IMR-90 (cell line): ENCODE measurements around the gene SEC24B. TPM values are rescaled to one million over a fixed set of nuclear protein-coding genes. Genes with fewer than 3 reads are reported as not detected.
A peak's percentile ranks its signal among the peaks of the same experiment; 100 is the strongest.

Experiments
- ATAC-seq: fragments of 200-7000 bp; cut with Tn5 transposase; 2 replicates; pipeline ENCODE4 v1.9.1; 2020; ENCODE audit warnings: low read depth, mild to moderate bottlenecking, moderate library complexity
- BruUV-seq: library from RNA; stranded (reverse); fragments of 400-500 nt; replicated peaks from 2 replicates; lab custom pipeline; 2021; lab: Mats Ljungman, UMichigan
- CTCF ChIA-PET: fragments of 300-600 bp; formaldehyde crosslinking; extraction: SDS; loops from one replicate; lab custom pipeline; 2021; ENCODE audit warnings: antibody characterized with exemption; lab: Yijun Ruan, JAX
- POLR2A ChIA-PET: fragments of 300-600 bp; sonication (Branson Sonifier 250); formaldehyde crosslinking; loops from one replicate; lab custom pipeline; 2022; ENCODE audit warnings: antibody characterized with exemption; ENCODE audit not compliant: unreplicated experiment; lab: Charles Lee
- DNase-seq: peaks from one replicate; pipeline ENCODE4 v3.0.0; 2013
- H2AFZ ChIP-seq: replicated peaks from 2 replicates; pipeline ENCODE3; 2013; ENCODE audit warnings: low read length, mild to moderate bottlenecking; ENCODE audit not compliant: poor library complexity
- H2AK5ac ChIP-seq: 2 replicates; pipeline ENCODE4 v1.6.1; 2013; ENCODE audit warnings: low read depth, low read length, inconsistent platforms
- H2AK9ac ChIP-seq: replicated peaks from 2 replicates; pipeline ENCODE3; 2013; ENCODE audit warnings: mild to moderate bottlenecking, low read depth, low read length, moderate library complexity; ENCODE audit not compliant: poor library complexity
- H2BK120ac ChIP-seq: 2 replicates; pipeline ENCODE4 v1.6.1; 2013; ENCODE audit warnings: low read depth, low read length, inconsistent platforms
- H2BK15ac ChIP-seq: 3 replicates; pipeline ENCODE4 v1.6.1; 2013; ENCODE audit warnings: low read depth, low read length, inconsistent platforms
- H2BK20ac ChIP-seq: 2 replicates; pipeline ENCODE4 v1.6.1; 2013; ENCODE audit warnings: low read depth, mild to moderate bottlenecking, inconsistent platforms, low read length, moderate library complexity
- H2BK5ac ChIP-seq: 2 replicates; pipeline ENCODE4 v1.6.1; 2013; ENCODE audit warnings: mild to moderate bottlenecking, low read depth, low read length, inconsistent platforms; ENCODE audit not compliant: poor library complexity, severe bottlenecking
- H3K14ac ChIP-seq: replicated peaks from 2 replicates; pipeline ENCODE4 v1.6.1; 2013; ENCODE audit warnings: low read depth, low read length, inconsistent platforms
- H3K18ac ChIP-seq: 2 replicates; pipeline ENCODE4 v1.6.1; 2013; ENCODE audit warnings: low read depth, low read length, control low read depth
- H3K23ac ChIP-seq: 2 replicates; pipeline ENCODE4 v1.6.1; 2013; ENCODE audit warnings: low read depth, low read length, inconsistent platforms
- H3K27ac ChIP-seq: 2 replicates; pipeline ENCODE4 v1.5.1; 2013; ENCODE audit warnings: mild to moderate bottlenecking, control low read depth, low read length; ENCODE audit not compliant: insufficient read depth
- H3K27me3 ChIP-seq: 2 replicates; pipeline ENCODE4 v1.6.1; 2013; ENCODE audit warnings: low read length; ENCODE audit not compliant: control insufficient read depth, insufficient read depth
- H3K36me3 ChIP-seq: 2 replicates; pipeline ENCODE4 v1.6.1; 2013; ENCODE audit warnings: low read length, mixed read lengths; ENCODE audit not compliant: control insufficient read depth, insufficient read depth
- H3K4ac ChIP-seq: 2 replicates; pipeline ENCODE4 v1.6.1; 2013; ENCODE audit warnings: low read depth, low read length, inconsistent platforms
- H3K4me1 ChIP-seq: 2 replicates; pipeline ENCODE4 v1.6.1; 2013; ENCODE audit warnings: low read length, mixed read lengths; ENCODE audit not compliant: control insufficient read depth, insufficient read depth
- H3K4me2 ChIP-seq: 2 replicates; pipeline ENCODE4 v1.6.1; 2013; ENCODE audit warnings: low read depth, mild to moderate bottlenecking, control low read depth, low read length, moderate library complexity
- H3K4me3 ChIP-seq: 2 replicates; pipeline ENCODE4 v1.5.1; 2013; ENCODE audit warnings: low read depth, mild to moderate bottlenecking, control low read depth, low read length, moderate library complexity; ENCODE audit not compliant: insufficient read depth
- H3K56ac ChIP-seq: 2 replicates; pipeline ENCODE4 v1.6.1; 2013; ENCODE audit warnings: low read length, inconsistent platforms; ENCODE audit not compliant: insufficient read depth; ENCODE audit errors: extremely low read depth
- H3K79me1 ChIP-seq, 2 experiments: 2 replicates each; pipeline ENCODE4 v1.6.1; 2013; ENCODE audit warnings: low read length in 2 of 2, inconsistent platforms in 1 of 2, low read depth in 1 of 2
- H3K9ac ChIP-seq: 2 replicates; pipeline ENCODE4 v1.6.1; 2013; ENCODE audit warnings: low read depth, low read length, control low read depth
- H3K9me1 ChIP-seq: 2 replicates; pipeline ENCODE4 v1.6.1; 2013; ENCODE audit warnings: low read length, inconsistent platforms; ENCODE audit not compliant: insufficient read depth
- H3K9me3 ChIP-seq: 2 replicates; pipeline ENCODE4 v1.6.1; 2013; ENCODE audit warnings: low read length; ENCODE audit not compliant: control insufficient read depth, insufficient read depth
- H4K20me1 ChIP-seq: 2 replicates; pipeline ENCODE4 v1.6.1; 2013; ENCODE audit warnings: low read length, inconsistent platforms; ENCODE audit not compliant: insufficient read depth
- H4K5ac ChIP-seq: 2 replicates; pipeline ENCODE4 v1.6.1; 2013; ENCODE audit warnings: mild to moderate bottlenecking, low read depth, low read length, control low read depth
- H4K8ac ChIP-seq, 2 experiments: 2 replicates each; pipeline ENCODE4 v1.6.1; 2013; ENCODE audit warnings: low read depth in 2 of 2, low read length in 2 of 2, control low read depth in 1 of 2, inconsistent platforms in 1 of 2
- H4K91ac ChIP-seq: 2 replicates; pipeline ENCODE4 v1.6.1; 2013; ENCODE audit warnings: low read depth, low read length, inconsistent platforms; ENCODE audit not compliant: insufficient read depth
- CEBPB ChIP-seq: IDR thresholded peaks from 2 replicates; pipeline ENCODE4 v1.6.1; 2012; ENCODE audit warnings: low read depth, low read length, improper control_type of control experiment
- CHD1 ChIP-seq: IDR thresholded peaks from 2 replicates; pipeline ENCODE4 v1.6.1; 2012; ENCODE audit warnings: low read depth, low read length, improper control_type of control experiment
- ELK1 ChIP-seq: fragments of 150-350 bp; IDR thresholded peaks from 2 replicates; pipeline ENCODE4 v1.6.1; 2016; ENCODE audit warnings: low read depth, mild to moderate bottlenecking, low read length, moderate library complexity, borderline replicate concordance
- FOS ChIP-seq: fragments of 150-350 bp; IDR thresholded peaks from 2 replicates; pipeline ENCODE4 v1.6.1; 2016; ENCODE audit warnings: low read depth, low read length
- MAZ ChIP-seq: IDR thresholded peaks from 2 replicates; pipeline ENCODE4 v1.6.1; 2012; ENCODE audit warnings: low read depth, mild to moderate bottlenecking, low read length, improper control_type of control experiment, moderate library complexity, borderline replicate concordance
- MXI1 ChIP-seq: IDR thresholded peaks from 2 replicates; pipeline ENCODE4 v1.6.1; 2012; ENCODE audit warnings: low read depth, mild to moderate bottlenecking, low read length, moderate library complexity, borderline replicate concordance
- RAD21 ChIP-seq: IDR thresholded peaks from 2 replicates; pipeline ENCODE4 v1.6.1; 2012; ENCODE audit warnings: low read length, improper control_type of control experiment
- RCOR1 ChIP-seq: IDR thresholded peaks from 2 replicates; pipeline ENCODE4 v1.6.1; 2012; ENCODE audit warnings: mild to moderate bottlenecking, low read length, improper control_type of control experiment; ENCODE audit not compliant: insufficient replicate concordance
- RFX5 ChIP-seq: IDR thresholded peaks from 2 replicates; pipeline ENCODE4 v1.8.0; 2012; ENCODE audit warnings: low read depth, mild to moderate bottlenecking, low read length, moderate library complexity
- dilution Hi-C: fragments of 300-500 bp; cut with HindIII; formaldehyde crosslinking; loops from one replicate; pipeline ENCODE4 v1.14.3; 2018; ENCODE audit warnings: low sequenced_read_pairs; ENCODE audit not compliant: unreplicated experiment
- in situ Hi-C: fragments of 300-500 bp; cut with MboI; formaldehyde crosslinking; loops from 3 replicates; pipeline ENCODE4 v1.14.3; 2019; ENCODE audit warnings: low sequenced_read_pairs, inconsistent platforms, mixed read lengths
- intact Hi-C: fragments of 100-400 bp; cut with micrococcal nuclease; formaldehyde crosslinking; loops from 2 replicates; pipeline ENCODE4 v1.10.0; 2022
- polyA plus RNA-seq, 3 experiments: library from polyadenylated mRNA; depleted of rRNA; stranded (reverse); fragments of >200 nt; gene quantifications; 2 replicates each; pipeline ENCODE4 v1.2.3, GENCODE V29; 2012; ENCODE audit warnings: low replicate concordance in 1 of 3
- total RNA-seq: library from RNA; depleted of rRNA; stranded (reverse); fragments of >200 nt; gene quantifications from 2 replicates; pipeline ENCODE4 v1.2.3, GENCODE V29; 2012
- TF ChIP-seq, protein P1 (sequence below): conservative IDR thresholded peaks from 2 replicates; pipeline ENCODE4 v1.5.1; 2012; ENCODE audit warnings: mild to moderate bottlenecking, low read depth, low read length, improper control_type of control experiment

The SEC24B gene
- total and polyA plus RNA-seq, 2 of the 4 experiments (the other 2 are of a cell fraction) = 19.0 to 27.4 TPM

GRCh38 chr4:109506890-109507289 is 73.3 kb downstream of the SEC24B start:
- in situ Hi-C loops = no loop called here
- intact Hi-C loops = no loop called here
- no peak overlapping the region for H2AK9ac ChIP-seq

More at GRCh38 chr4:109506890-109507289, 73.3 kb downstream of the SEC24B start:
- H3K9me3 ChIP-seq = no peaks in the 10 kb centered on the region
- POLR2A ChIA-PET = no interaction called here
- BruUV-seq = no TSS peak
- H2AK5ac ChIP-seq = no peak overlapping the region
- H2BK5ac ChIP-seq = no peak overlapping the region
- H3K4ac ChIP-seq = no peak overlapping the region
- H4K5ac ChIP-seq = no peak overlapping the region
- H2BK15ac ChIP-seq = no peak overlapping the region
- H3K56ac ChIP-seq = no peak overlapping the region
- no peak overlapping the region for H3K23ac ChIP-seq
- H3K14ac ChIP-seq = no peak overlapping the region
- TF ChIP-seq, protein P1, sequence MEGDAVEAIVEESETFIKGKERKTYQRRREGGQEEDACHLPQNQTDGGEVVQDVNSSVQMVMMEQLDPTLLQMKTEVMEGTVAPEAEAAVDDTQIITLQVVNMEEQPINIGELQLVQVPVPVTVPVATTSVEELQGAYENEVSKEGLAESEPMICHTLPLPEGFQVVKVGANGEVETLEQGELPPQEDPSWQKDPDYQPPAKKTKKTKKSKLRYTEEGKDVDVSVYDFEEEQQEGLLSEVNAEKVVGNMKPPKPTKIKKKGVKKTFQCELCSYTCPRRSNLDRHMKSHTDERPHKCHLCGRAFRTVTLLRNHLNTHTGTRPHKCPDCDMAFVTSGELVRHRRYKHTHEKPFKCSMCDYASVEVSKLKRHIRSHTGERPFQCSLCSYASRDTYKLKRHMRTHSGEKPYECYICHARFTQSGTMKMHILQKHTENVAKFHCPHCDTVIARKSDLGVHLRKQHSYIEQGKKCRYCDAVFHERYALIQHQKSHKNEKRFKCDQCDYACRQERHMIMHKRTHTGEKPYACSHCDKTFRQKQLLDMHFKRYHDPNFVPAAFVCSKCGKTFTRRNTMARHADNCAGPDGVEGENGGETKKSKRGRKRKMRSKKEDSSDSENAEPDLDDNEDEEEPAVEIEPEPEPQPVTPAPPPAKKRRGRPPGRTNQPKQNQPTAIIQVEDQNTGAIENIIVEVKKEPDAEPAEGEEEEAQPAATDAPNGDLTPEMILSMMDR = no peak
- TF ChIP-seq RCOR1 (no peak), ELK1 (no peak), RAD21 (no peak), FOS (no peak), CHD1 (no peak), MXI1 (no peak), RFX5 (no peak), MAZ (no peak), CEBPB (no peak)
- H4K20me1 ChIP-seq = no peaks in the 10 kb centered on the region
- H3K36me3 ChIP-seq = peaks cover 19% of the 10 kb centered on the region
- peaks cover 5 to 8% of the 10 kb centered on the region in 2 experiments for H3K79me1 ChIP-seq
- H4K91ac ChIP-seq = no peak overlapping the region
- no peak overlapping the region for H3K4me3 ChIP-seq
- no peaks in the 10 kb centered on the region for H3K27me3 ChIP-seq
- H4K8ac ChIP-seq = no peak overlapping the region
- CTCF ChIA-PET = interaction anchor here (0.8 kb wide), 1 partner anchor 27 kb away, joined by 3 read pairs; no protein-coding TSS in a partner anchor
- dilution Hi-C loops = no loop called here
- no peak overlapping the region for H3K4me2 ChIP-seq
- no peak overlapping the region for H3K18ac ChIP-seq
- H2BK120ac ChIP-seq = no peak overlapping the region
- DNase-seq (peak; percentile 2), ATAC-seq (no peak)
- no peak overlapping the region for H2BK20ac ChIP-seq
- no peak overlapping the region for H3K27ac ChIP-seq
- no peak overlapping the region for H2AFZ ChIP-seq
- H3K9me1 ChIP-seq = peaks cover 4% of the 10 kb centered on the region; the same call in 1 of the 2 replicates
- no peak overlapping the region for H3K9ac ChIP-seq
- H3K4me1 ChIP-seq = 0 out of 2 replicates have a peak, but pooled peaks cover 2% of the 10 kb centered on the region
